ENCODE results near the gene ADCY6.

- TF ChIP-seq CTCF (IDR thresholded peaks at IDR 0.05) (no peak), POLR2A (IDR thresholded peaks at IDR 0.05) (no peak)
These were observed 6.2 kb downstream of the ADCY6 start for GRCh38 chr12:48782457-48783395.

All from heart left ventricle (tissue), 13 donors.